Activated T-cell treated with anti-CD3 and anti-CD28 coated beads, Interleukin-2, amount 50 U/mL, for 72 hours (primary cell): ENCODE data around the gene CCDC142. TPM values are rescaled to one million over a fixed set of nuclear protein-coding genes. Genes with fewer than 3 reads are reported as not detected.
A peak's percentile ranks its signal among the peaks of the same experiment; 100 is the strongest.
"Not testable (repeated sequence)": the region's sequence is repeated elsewhere in the genome, so short reads cannot be mapped to it uniquely, and the experiment has no call there.

Source experiments
- ATAC-seq, 2 donors: fragments of 150-1000 bp; cut with Tn5 transposase; replicated peaks in 1 of 2; 2 replicates each; pipeline ENCODE4 v1.10.0; 2021; ENCODE audit warnings: moderate library complexity in 2 of 2, mild to moderate bottlenecking in 1 of 2
- DNase-seq, 2 donors: peaks; one replicate each; pipeline ENCODE4 v3.0.0; 2021 to 2022; ENCODE audit warnings: mixed read lengths in 1 of 2
- H3K27ac Mint-ChIP-seq: one replicate; pipeline ENCODE4 v1.8.0; 2022; ENCODE audit warnings: mild to moderate bottlenecking, moderate library complexity, mixed read lengths
- H3K27me3 Mint-ChIP-seq: one replicate; pipeline ENCODE4 v1.8.0; 2022; ENCODE audit warnings: low read depth, mixed read lengths
- H3K36me3 Mint-ChIP-seq, 2 donors: one replicate each; pipeline ENCODE4 v1.8.0; 2022; ENCODE audit warnings: mixed read lengths in 2 of 2, mild to moderate bottlenecking in 1 of 2; ENCODE audit not compliant: insufficient read depth in 2 of 2
- H3K4me1 Mint-ChIP-seq: one replicate; pipeline ENCODE4 v1.8.0; 2022; ENCODE audit warnings: low read depth, mixed read lengths
- H3K4me3 Mint-ChIP-seq, 2 donors: one replicate each; pipeline ENCODE4 v1.8.0; 2022; ENCODE audit warnings: mild to moderate bottlenecking in 2 of 2, mixed read lengths in 2 of 2, moderate library complexity in 2 of 2
- H3K9me3 Mint-ChIP-seq, 2 donors: one replicate each; pipeline ENCODE4 v1.8.0; 2022; ENCODE audit warnings: mixed read lengths in 2 of 2
- total RNA-seq, 2 donors: library from RNA; stranded (reverse); gene quantifications; one replicate each; pipeline ENCODE4 v1.2.3, GENCODE V29; 2022

The CCDC142 gene
- total RNA-seq, 2 donors from 2014 or later, result 9.0 to 9.5 TPM

- Mint-ChIP-seq H3K36me3 (peaks cover 2 to 12% of the 10 kb centered on the region in 2 donors), H3K27me3 (no peaks in the 10 kb centered on the region), H3K9me3 (no peaks in the 10 kb centered on the region), H3K4me3 (no peak overlapping the region), H3K4me1 (peaks cover 52% of the 10 kb centered on the region), H3K27ac (peak overlapping the region; percentile 63)
- ATAC-seq, result no peak
- DNase-seq, result no peak
Observed at GRCh38 chr2:74461187-74462053, 21.4 kb downstream of the CCDC142 start.

GRCh38 chr2:74460187-74460586 lies 22.6 kb downstream of the CCDC142 start:
- not testable (repeated sequence) for H3K27me3 Mint-ChIP-seq, H3K9me3 Mint-ChIP-seq, DNase-seq, ATAC-seq, H3K27ac Mint-ChIP-seq
- H3K36me3 Mint-ChIP-seq, result peaks cover 5 to 11% of the 10 kb centered on the region in 2 donors
- H3K4me3 Mint-ChIP-seq, result peak overlapping the region; percentile 95 to 96
- H3K4me1 Mint-ChIP-seq, result peaks cover 54% of the 10 kb centered on the region

- peak overlapping the region; percentile 95 to 96 for H3K4me3 Mint-ChIP-seq
- DNase-seq, ATAC-seq, H3K27me3 Mint-ChIP-seq, H3K9me3 Mint-ChIP-seq: not testable (repeated sequence)
- peaks cover 5 to 14% of the 10 kb centered on the region in 2 donors for H3K36me3 Mint-ChIP-seq
- H3K27ac Mint-ChIP-seq, result peak overlapping the region; percentile 76
- H3K4me1 Mint-ChIP-seq, result peaks cover 59% of the 10 kb centered on the region
Observed at GRCh38 chr2:74459503-74460118, 23.2 kb downstream of the CCDC142 start.

- no peak for DNase-seq
- Mint-ChIP-seq H3K9me3 (no peaks in the 10 kb centered on the region), H3K27me3 (no peaks in the 10 kb centered on the region), H3K27ac (peak overlapping the region; percentile 77), H3K36me3 (peaks cover 5 to 14% of the 10 kb centered on the region in 2 donors), H3K4me1 (peaks cover 59% of the 10 kb centered on the region), H3K4me3 (peak overlapping the region; percentile 95 to 96)
- no peak for ATAC-seq
Observed at GRCh38 chr2:74458938-74459363, 23.8 kb downstream of the CCDC142 start.

- Mint-ChIP-seq H3K4me1 (peaks cover 54% of the 10 kb centered on the region), H3K36me3 (peaks cover 5 to 14% of the 10 kb centered on the region in 2 donors)
- DNase-seq, result peak; percentile 97 to 99
Observed at GRCh38 chr2:74458132-74458937, 24.5 kb downstream of the CCDC142 start, which contains the start of gene WBP1. Gene WBP1 (plus strand): TSS chr2:74458438. CDS start chr2:74458603, 165 bp downstream.

GRCh38 chr2:74457549-74458131 lies 25.2 kb downstream of the CCDC142 start:
- H3K9me3 Mint-ChIP-seq, result no peaks in the 10 kb centered on the region
- H3K4me3 Mint-ChIP-seq, result peak overlapping the region; percentile 95 to 96
- H3K36me3 Mint-ChIP-seq, result peaks cover 5 to 14% of the 10 kb centered on the region in 2 donors
- H3K4me1 Mint-ChIP-seq, result peaks cover 48% of the 10 kb centered on the region
- DNase-seq (peak; percentile 90 to 91), ATAC-seq (peak; percentile 51 to 58)
- peak overlapping the region; percentile 97 for H3K27ac Mint-ChIP-seq
- H3K27me3 Mint-ChIP-seq, result no peaks in the 10 kb centered on the region

More at GRCh38 chr2:74458132-74458937, 24.5 kb downstream of the CCDC142 start, which contains the start of gene WBP1:
- peak; percentile 82 to 85 for ATAC-seq
- Mint-ChIP-seq H3K9me3 (no peaks in the 10 kb centered on the region), H3K4me3 (peak within 1 kb of the TSS; percentile 95 to 96), H3K27me3 (no peaks in the 10 kb centered on the region), H3K27ac (peak within 1 kb of the TSS; percentile 97)

GRCh38 chr2:74457129-74457548 lies 25.7 kb downstream of the CCDC142 start:
- no peaks in the 10 kb centered on the region for H3K27me3 Mint-ChIP-seq
- H3K36me3 Mint-ChIP-seq, result peaks cover 5 to 14% of the 10 kb centered on the region in 2 donors
- H3K4me3 Mint-ChIP-seq, result peak overlapping the region; percentile 95 to 96
- H3K27ac Mint-ChIP-seq, result peak overlapping the region; percentile 93
- ATAC-seq, result no peak
- H3K9me3 Mint-ChIP-seq, result no peaks in the 10 kb centered on the region
- no peak for DNase-seq
- peaks cover 51% of the 10 kb centered on the region for H3K4me1 Mint-ChIP-seq

GRCh38 chr2:74454654-74455511 lies 27.9 kb downstream of the CCDC142 start, which contains the start of gene INO80B:
Gene INO80B (plus strand): TSS chr2:74455087. CDS start chr2:74455117, 30 bp downstream.
- ATAC-seq, result peak; percentile 57 to 59
- peak within 1 kb of the TSS; percentile 93 for H3K27ac Mint-ChIP-seq
- no peaks in the 10 kb centered on the region for H3K9me3 Mint-ChIP-seq
- peaks cover 5 to 10% of the 10 kb centered on the region in 2 donors for H3K36me3 Mint-ChIP-seq
- peak; percentile 97 to 98 for DNase-seq
- H3K4me1 Mint-ChIP-seq, result peaks cover 43% of the 10 kb centered on the region
- no peaks in the 10 kb centered on the region for H3K27me3 Mint-ChIP-seq
- peak within 1 kb of the TSS; percentile 95 to 96 for H3K4me3 Mint-ChIP-seq

GRCh38 chr2:74450570-74451190 lies 32.1 kb downstream of the CCDC142 start:
- Mint-ChIP-seq H3K27ac (no peak overlapping the region), H3K4me3 (no peak overlapping the region), H3K4me1 (peaks cover 19% of the 10 kb centered on the region), H3K27me3 (no peaks in the 10 kb centered on the region), H3K9me3 (no peaks in the 10 kb centered on the region), H3K36me3 (peaks cover 0 to 3% of the 10 kb centered on the region in 2 donors)
- ATAC-seq, result no peak
- no peak for DNase-seq

GRCh38 chr2:74448771-74449170 lies 34.0 kb downstream of the CCDC142 start:
- H3K27me3 Mint-ChIP-seq, result peaks cover 10% of the 10 kb centered on the region
- ATAC-seq, result no peak
- no peak for DNase-seq
- H3K27ac Mint-ChIP-seq, result no peak overlapping the region
- no peaks in the 10 kb centered on the region for H3K36me3 Mint-ChIP-seq
- H3K4me3 Mint-ChIP-seq, result no peak overlapping the region
- H3K9me3 Mint-ChIP-seq, result no peaks in the 10 kb centered on the region
- peaks cover 5% of the 10 kb centered on the region for H3K4me1 Mint-ChIP-seq

- Mint-ChIP-seq H3K4me1 (peaks cover 3% of the 10 kb centered on the region), H3K27me3 (peaks cover 13% of the 10 kb centered on the region), H3K4me3 (no peak overlapping the region), H3K36me3 (no peaks in the 10 kb centered on the region), H3K9me3 (no peaks in the 10 kb centered on the region), H3K27ac (no peak overlapping the region)
- ATAC-seq, result no peak
- DNase-seq, result no peak
Observed at GRCh38 chr2:74447230-74447999, 35.4 kb downstream of the CCDC142 start.
